GM10266 (cell line): Measurements from ENCODE around the gene TRIML2.

Experiments
- DNase-seq: peaks from one replicate; pipeline ENCODE4 v3.0.0; 2012; ENCODE audit errors: extremely low spot score
- TF ChIP-seq, protein P1 (sequence below): IDR thresholded peaks from 2 replicates; pipeline ENCODE4 v1.5.1; 2012; ENCODE audit warnings: mild to moderate bottlenecking, low read depth; ENCODE audit not compliant: control insufficient read depth, insufficient read depth; ENCODE audit errors: missing control alignments

The TRIML2 gene

DNA sequence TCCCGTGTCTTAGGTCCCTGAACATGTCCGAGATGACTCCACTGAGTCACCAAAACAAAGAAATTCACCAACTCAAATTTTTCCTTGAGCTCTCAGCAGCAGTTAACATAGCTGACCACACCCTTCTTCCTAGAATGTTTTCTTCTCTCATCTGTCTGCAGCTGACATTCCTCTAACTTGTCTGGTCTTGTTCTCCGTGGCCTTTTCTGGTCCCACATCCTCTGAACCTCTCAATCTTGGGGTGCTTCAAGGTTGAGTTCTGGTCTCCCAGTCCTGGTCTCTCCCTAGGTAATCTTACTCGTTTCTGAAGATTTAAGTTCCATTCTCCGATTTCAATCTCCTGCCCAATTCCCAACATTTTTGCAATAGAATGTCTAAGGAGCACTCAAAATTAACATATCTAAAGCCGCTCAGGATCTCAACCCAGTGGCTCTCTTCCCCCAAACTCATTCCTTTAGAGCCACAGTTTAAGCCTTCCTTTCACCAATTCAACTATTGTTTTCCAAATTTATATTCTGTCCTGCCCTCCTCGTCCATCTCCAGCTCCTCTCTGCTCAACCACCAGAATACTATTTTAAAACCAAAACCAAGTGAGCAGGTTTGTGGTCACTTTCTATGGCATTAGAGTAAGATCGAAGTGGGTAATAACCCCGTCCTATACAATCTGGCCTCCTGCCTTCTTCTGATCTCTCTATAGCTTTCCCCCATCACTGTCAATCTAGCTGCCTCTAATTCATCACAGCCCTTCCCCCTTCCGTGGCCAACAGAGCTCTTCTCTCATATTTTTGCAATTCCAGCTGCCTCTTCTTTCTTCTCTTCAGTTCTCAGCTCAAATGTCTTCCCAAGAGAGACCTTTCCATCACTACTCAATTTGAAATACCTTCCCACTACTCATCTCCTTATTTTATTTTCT is 1.2 kb downstream of the TRIML2 start:
- no peak for DNase-seq
- TF ChIP-seq, protein P1, sequence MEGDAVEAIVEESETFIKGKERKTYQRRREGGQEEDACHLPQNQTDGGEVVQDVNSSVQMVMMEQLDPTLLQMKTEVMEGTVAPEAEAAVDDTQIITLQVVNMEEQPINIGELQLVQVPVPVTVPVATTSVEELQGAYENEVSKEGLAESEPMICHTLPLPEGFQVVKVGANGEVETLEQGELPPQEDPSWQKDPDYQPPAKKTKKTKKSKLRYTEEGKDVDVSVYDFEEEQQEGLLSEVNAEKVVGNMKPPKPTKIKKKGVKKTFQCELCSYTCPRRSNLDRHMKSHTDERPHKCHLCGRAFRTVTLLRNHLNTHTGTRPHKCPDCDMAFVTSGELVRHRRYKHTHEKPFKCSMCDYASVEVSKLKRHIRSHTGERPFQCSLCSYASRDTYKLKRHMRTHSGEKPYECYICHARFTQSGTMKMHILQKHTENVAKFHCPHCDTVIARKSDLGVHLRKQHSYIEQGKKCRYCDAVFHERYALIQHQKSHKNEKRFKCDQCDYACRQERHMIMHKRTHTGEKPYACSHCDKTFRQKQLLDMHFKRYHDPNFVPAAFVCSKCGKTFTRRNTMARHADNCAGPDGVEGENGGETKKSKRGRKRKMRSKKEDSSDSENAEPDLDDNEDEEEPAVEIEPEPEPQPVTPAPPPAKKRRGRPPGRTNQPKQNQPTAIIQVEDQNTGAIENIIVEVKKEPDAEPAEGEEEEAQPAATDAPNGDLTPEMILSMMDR = no peak

DNA sequence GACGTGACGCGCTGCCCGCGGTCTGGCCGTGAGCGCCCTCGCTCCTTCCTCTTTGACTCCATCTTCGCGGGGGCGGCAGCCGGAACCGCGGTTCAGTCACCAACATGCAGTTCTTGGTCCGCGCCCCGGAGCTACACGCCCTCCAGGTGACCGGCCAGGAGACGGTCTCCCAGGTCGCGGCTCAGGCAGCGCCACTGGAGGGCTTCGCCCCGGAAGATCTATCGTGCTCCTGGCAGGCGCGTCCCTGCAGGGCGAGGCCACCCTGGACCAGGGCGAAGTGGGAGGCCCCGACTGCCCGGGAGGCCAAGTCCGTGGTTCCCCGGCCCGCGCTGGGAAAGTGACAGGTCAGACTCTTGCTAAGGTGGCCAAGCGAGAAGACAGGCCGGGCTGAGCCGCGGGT is 2.9 kb downstream of the TRIML2 start:
- DNase-seq = no peak
- TF ChIP-seq, protein P1 = no peak

DNA sequence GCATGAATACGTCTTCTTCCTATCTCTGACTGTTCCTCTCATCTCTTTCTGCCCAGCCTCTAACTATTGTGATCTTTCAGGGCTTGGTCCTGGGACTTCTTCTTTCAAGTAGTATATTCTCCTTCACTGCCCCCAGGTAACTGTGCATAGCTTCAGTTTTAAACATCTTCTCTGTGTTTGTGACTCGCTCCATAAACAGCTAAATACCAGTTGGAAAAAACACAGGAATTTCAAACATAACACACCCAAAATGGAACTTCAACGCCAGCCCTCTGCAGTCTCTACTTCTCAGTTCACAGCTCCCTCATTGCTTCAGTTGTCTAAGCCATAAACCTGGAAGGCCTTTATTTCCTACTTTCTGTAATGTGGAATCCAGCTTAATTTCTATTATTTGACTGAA is 16.6 kb downstream of the TRIML2 start:
- TF ChIP-seq, protein P1 = no peak
- no peak for DNase-seq

GRCh38 chr4:188086858-188087257 is 22.5 kb downstream of the TRIML2 start:
- TF ChIP-seq, protein P1 = no peak

GRCh38 chr4:188082796-188083195 is 26.6 kb downstream of the TRIML2 start:
- TF ChIP-seq, protein P1 = no peak
- DNase-seq = no peak

More at GRCh38 chr4:188086858-188087257, 22.5 kb downstream of the TRIML2 start:
- no peak for DNase-seq

DNA sequence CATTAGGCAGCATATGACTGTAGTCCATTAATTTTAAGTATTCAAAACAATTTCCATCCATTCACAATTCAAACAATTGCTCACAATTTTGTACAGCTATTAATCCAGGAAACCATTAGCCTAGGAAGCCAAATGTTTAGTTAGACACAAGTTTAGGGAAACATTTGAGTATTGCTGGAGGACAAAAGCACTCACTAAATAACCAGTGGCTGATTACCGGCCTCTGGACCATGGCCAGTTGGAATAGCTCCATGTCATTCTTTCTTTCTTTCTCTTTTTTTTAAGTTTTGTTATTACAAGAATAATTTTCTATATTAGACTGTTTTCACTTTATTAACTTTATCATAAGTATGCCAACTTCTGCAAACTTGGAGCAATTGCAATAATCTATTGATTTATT is 31.3 kb downstream of the TRIML2 start:
- DNase-seq = no peak
- TF ChIP-seq, protein P1 = no peak

DNA sequence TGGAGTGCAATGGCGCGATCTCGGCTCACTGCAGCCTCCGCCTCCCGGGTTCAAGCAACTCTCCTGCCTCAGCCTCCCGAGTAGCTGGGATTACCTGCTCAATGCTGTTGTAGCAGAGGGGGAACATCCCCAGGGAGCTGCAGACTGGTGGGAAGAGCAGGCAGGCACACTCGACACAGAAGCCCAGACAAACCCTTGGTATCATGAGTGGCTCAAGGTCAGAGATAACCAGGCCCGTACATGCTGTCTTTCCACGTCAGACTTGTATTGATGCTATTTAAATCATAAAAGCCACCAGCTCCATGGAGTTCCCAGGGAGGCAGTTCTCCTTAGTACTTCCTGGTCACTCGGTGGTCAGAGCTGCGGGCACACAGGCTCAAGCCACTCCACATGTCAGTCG is 33.2 kb downstream of the TRIML2 start:
- TF ChIP-seq, protein P1 = no peak
- DNase-seq = no peak
